Calu3 (cell line): Measurements from ENCODE around the gene VWDE. TPM values are rescaled to one million over a fixed set of nuclear protein-coding genes. Genes with fewer than 3 reads are reported as not detected.

ENCODE experiments used
- BruUV-seq: library from RNA; stranded (reverse); fragments of 400-500 nt; replicated peaks from 2 replicates; lab custom pipeline; 2021; lab: Mats Ljungman, UMichigan
- CTCF ChIA-PET: fragments of 300-600 bp; sonication (Branson Sonifier 250); formaldehyde crosslinking; loops from one replicate; lab custom pipeline; 2022; ENCODE audit warnings: antibody characterized with exemption; lab: Charles Lee
- DNase-seq: peaks from one replicate; pipeline ENCODE4 v3.0.0; 2022
- H3K27ac Mint-ChIP-seq: one replicate; pipeline ENCODE4 v1.8.0; 2022; ENCODE audit warnings: mixed read lengths; ENCODE audit not compliant: unreplicated experiment
- H3K27me3 Mint-ChIP-seq: one replicate; pipeline ENCODE4 v1.8.0; 2022; ENCODE audit warnings: mixed read lengths; ENCODE audit not compliant: unreplicated experiment
- H3K36me3 Mint-ChIP-seq: one replicate; pipeline ENCODE4 v1.8.0; 2022; ENCODE audit warnings: mild to moderate bottlenecking, moderate library complexity, mixed read lengths; ENCODE audit not compliant: insufficient read depth, unreplicated experiment
- H3K4me1 Mint-ChIP-seq: one replicate; pipeline ENCODE4 v1.8.0; 2022; ENCODE audit warnings: mild to moderate bottlenecking, low read depth, mixed read lengths; ENCODE audit not compliant: unreplicated experiment
- H3K4me3 Mint-ChIP-seq: one replicate; pipeline ENCODE4 v1.8.0; 2022; ENCODE audit warnings: mild to moderate bottlenecking, low read depth, moderate library complexity, mixed read lengths; ENCODE audit not compliant: unreplicated experiment
- H3K9me3 Mint-ChIP-seq: one replicate; pipeline ENCODE4 v1.8.0; 2022; ENCODE audit warnings: low read depth, mixed read lengths; ENCODE audit not compliant: unreplicated experiment
- intact Hi-C: fragments of 100-400 bp; cut with micrococcal nuclease; formaldehyde crosslinking; loops from one replicate; pipeline ENCODE4 v1.10.0; 2022; ENCODE audit not compliant: unreplicated experiment
- total RNA-seq: library from RNA; stranded (reverse); gene quantifications from 2 replicates; pipeline ENCODE4 v1.2.3, GENCODE V29; 2022
- TF ChIP-seq, protein P1 (sequence below): fragments of 200-600 bp; IDR thresholded peaks from one replicate; pipeline ENCODE4 v1.8.0; 2022; ENCODE audit warnings: antibody characterized with exemption; ENCODE audit not compliant: unreplicated experiment

Gene VWDE
- total RNA-seq, 1 experiment from 2014 or later: 21.3 TPM

DNA sequence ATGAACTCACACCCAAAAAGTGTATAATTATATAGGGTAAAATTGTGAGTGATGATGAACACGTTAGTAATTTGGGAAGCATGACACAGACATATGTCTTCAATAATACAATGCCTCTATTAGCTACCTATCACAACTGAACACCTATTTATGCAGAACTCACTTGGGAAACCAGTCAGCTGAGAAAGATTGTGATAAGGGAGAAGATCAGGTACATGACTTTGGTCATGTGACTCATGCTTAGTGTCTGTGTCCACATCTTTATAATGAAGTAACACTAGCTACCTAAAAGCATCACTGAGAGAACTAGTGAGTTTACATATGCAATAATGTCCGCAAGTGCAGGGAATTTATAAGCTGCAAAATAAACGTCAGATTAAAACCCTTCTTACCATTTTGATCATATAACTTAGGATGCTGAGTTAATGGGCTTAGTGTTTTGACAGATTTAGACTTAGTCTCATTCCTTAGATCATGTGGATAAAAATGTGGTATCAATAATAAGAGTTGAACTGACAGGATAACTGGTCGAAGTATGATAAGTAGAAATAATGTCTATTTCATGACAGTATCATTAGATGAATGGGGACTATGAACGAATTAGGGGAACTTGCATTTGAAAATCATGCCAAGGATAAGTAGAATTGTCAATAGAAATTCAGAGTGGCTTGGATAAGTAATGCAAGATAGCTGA lies 11.6 kb downstream of the VWDE start:
- no peak for DNase-seq
- H3K27ac Mint-ChIP-seq: no peak overlapping the region

DNA sequence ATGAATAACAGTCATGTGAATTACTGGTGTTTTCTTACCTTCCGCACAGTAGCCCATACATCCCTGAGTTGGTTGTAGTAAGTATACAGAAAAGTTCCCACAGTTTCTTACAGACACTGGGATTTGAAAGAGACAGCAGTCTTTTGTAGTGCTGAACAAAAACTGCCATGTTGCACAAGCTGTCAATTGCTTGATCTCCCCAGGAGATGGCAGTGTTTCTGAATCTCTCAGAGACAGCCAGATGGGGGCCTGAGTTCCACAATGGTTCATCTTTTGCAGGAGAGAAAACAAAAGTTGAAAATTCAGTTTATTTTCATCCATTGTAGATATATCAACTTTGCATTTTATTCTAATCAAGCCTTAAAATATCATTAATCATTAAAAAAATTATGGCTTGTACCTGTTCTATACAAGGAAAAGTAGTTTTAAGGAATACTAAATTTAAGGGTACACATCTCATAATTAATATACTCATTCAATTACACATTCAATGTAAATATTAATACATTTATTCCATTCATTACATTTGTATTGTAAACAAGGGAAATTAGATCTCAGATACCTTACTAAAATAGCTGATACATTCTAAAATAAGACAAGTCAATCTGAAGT lies 14.5 kb downstream of the VWDE start:
- CTCF ChIA-PET: interaction anchor here (0.7 to 1.5 kb wide), 6 partner anchors 12 to 101 kb away, joined by 3 to 12 read pairs (median 4); partner anchors contain the start of gene VWDE
- no TSS peak for BruUV-seq
- Mint-ChIP-seq H3K9me3 (no peaks in the 10 kb centered on the region), H3K36me3 (no peaks in the 10 kb centered on the region), H3K4me3 (no peak overlapping the region), H3K27me3 (no peaks in the 10 kb centered on the region), H3K4me1 (peaks cover 18% of the 10 kb centered on the region), H3K27ac (no peak overlapping the region)
- intact Hi-C loops: loop anchor here (1.0 to 5.0 kb wide), 2 partner anchors 33 to 101 kb away; no protein-coding TSS in a partner anchor
- TF ChIP-seq, protein P1, sequence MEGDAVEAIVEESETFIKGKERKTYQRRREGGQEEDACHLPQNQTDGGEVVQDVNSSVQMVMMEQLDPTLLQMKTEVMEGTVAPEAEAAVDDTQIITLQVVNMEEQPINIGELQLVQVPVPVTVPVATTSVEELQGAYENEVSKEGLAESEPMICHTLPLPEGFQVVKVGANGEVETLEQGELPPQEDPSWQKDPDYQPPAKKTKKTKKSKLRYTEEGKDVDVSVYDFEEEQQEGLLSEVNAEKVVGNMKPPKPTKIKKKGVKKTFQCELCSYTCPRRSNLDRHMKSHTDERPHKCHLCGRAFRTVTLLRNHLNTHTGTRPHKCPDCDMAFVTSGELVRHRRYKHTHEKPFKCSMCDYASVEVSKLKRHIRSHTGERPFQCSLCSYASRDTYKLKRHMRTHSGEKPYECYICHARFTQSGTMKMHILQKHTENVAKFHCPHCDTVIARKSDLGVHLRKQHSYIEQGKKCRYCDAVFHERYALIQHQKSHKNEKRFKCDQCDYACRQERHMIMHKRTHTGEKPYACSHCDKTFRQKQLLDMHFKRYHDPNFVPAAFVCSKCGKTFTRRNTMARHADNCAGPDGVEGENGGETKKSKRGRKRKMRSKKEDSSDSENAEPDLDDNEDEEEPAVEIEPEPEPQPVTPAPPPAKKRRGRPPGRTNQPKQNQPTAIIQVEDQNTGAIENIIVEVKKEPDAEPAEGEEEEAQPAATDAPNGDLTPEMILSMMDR: peak; percentile 82
- DNase-seq: peak; percentile 73

More for the DNA sequence above, 11.6 kb downstream of the VWDE start:
- TF ChIP-seq, protein P1: no peak
- CTCF ChIA-PET: interaction anchor here (1.0 to 1.6 kb wide), 4 partner anchors 66 to 105 kb away, joined by 3 to 7 read pairs (median 4); no protein-coding TSS in a partner anchor
- Mint-ChIP-seq H3K36me3 (no peaks in the 10 kb centered on the region), H3K27me3 (no peaks in the 10 kb centered on the region), H3K9me3 (no peaks in the 10 kb centered on the region), H3K4me1 (peaks cover 18% of the 10 kb centered on the region), H3K4me3 (no peak overlapping the region)
- no TSS peak for BruUV-seq
- intact Hi-C loops: loop anchor here (5.0 kb wide), 1 partner anchor 40 kb away; no protein-coding TSS in a partner anchor

DNA sequence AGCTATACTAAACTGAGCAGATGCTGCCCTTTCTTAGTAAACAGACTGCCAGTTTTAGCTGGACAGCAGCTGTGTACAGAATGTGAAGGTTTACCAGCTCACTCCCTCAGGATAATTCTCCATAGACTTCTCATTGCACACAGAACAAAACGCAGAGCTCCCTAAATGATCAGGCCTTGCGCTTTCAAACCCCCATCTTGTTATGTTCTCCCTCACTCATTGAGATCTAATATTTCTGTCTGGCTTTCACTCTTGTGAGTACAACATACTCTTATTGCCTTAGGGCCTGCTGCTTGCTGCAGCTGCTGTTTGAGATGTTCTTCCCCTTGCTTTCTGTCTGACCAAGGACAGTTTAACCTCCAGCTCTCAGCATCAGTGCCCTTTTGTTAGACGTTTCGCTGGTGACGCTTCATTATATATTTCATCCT lies 17.3 kb downstream of the VWDE start:
- Mint-ChIP-seq H3K27me3 (no peaks in the 10 kb centered on the region), H3K9me3 (no peaks in the 10 kb centered on the region), H3K4me1 (peaks cover 3% of the 10 kb centered on the region), H3K4me3 (no peak overlapping the region), H3K27ac (no peak overlapping the region), H3K36me3 (no peaks in the 10 kb centered on the region)
- CTCF ChIA-PET: no interaction called here
- no TSS peak for BruUV-seq
- DNase-seq: no peak
- intact Hi-C loops: loop anchor here (5.0 kb wide), 1 partner anchor 36 kb away; no protein-coding TSS in a partner anchor
- TF ChIP-seq, protein P1: no peak

DNA sequence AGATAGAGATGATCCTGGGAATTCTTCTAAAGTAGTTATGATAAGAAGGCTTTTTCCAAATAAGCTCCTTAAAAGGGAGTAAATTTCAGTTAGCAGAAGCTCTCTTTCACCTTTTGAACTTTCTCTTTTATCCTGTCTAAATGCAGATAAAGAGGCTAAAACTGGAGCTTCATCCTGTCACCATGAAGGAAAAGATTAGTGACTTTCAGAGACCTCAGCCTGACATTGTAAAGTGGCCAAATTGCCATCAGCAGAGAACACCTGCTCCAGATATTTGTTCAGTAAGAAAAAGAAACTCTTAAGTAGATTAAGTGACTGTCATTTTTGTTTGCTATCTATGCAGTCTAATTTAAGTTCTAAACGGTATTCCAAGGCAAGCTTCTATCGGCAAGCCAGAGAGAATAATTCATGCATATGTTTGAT lies 18.3 kb downstream of the VWDE start:
- intact Hi-C loops: loop anchor here (5.0 kb wide), 1 partner anchor 37 kb away; no protein-coding TSS in a partner anchor
- no peaks in the 10 kb centered on the region for H3K36me3 Mint-ChIP-seq
- no peaks in the 10 kb centered on the region for H3K9me3 Mint-ChIP-seq
- TF ChIP-seq, protein P1: no peak
- no peak overlapping the region for H3K27ac Mint-ChIP-seq
- no peak overlapping the region for H3K4me3 Mint-ChIP-seq
- no peaks in the 10 kb centered on the region for H3K27me3 Mint-ChIP-seq
- no peak for DNase-seq
- BruUV-seq: no TSS peak
- H3K4me1 Mint-ChIP-seq: no peaks in the 10 kb centered on the region
- CTCF ChIA-PET: interaction anchor here (0.9 to 2.2 kb wide), 2 partner anchors 73 to 105 kb away, joined by 3 to 6 read pairs; no protein-coding TSS in a partner anchor
